K562 (cell line): ENCODE data around the gene RGS9. TPM values are rescaled to one million over a fixed set of nuclear protein-coding genes. Genes with fewer than 3 reads are reported as not detected.

Experiments
- ATAC-seq: fragments of 200-7000 bp; cut with Tn5 transposase; 3 replicates; pipeline ENCODE4 v1.9.1; 2020; ENCODE audit warnings: moderate library complexity
- BruUV-seq: library from RNA; stranded (reverse); fragments of 400-500 nt; replicated peaks from 2 replicates; lab custom pipeline; 2021; lab: Mats Ljungman, UMichigan
- CTCF ChIA-PET: fragments of 300-600 bp; formaldehyde crosslinking; extraction: SDS; loops from one replicate; lab custom pipeline; 2021; ENCODE audit warnings: low intra/inter-chr PET ratio; lab: Yijun Ruan, JAX
- POLR2A ChIA-PET: fragments of 300-600, 350-650 bp; sonication (Branson Sonifier 250); formaldehyde crosslinking; extraction: SDS; loops from one replicate; lab custom pipeline; 2021; ENCODE audit warnings: antibody characterized with exemption, inconsistent platforms; lab: Yijun Ruan, JAX
- DNase-seq, 4 experiments: peaks; one replicate each; pipeline versions ENCODE4 v3.0.0 to v3.0.0-alpha.2; 2011 to 2018; ENCODE audit warnings: low spot score in 3 of 4, mixed read lengths in 3 of 4; ENCODE audit errors: extremely low read depth in 1 of 4
- FAIRE-seq: peaks from 2 replicates; lab custom pipeline; 2011; peaks lifted over from hg19 to GRCh38; lab: Jason Lieb, UNC
- H2AFZ ChIP-seq: 2 replicates; pipeline ENCODE4 v1.6.0; 2011; ENCODE audit warnings: low read depth, low read length, control low read depth, inconsistent platforms
- H3K27ac ChIP-seq: fragments of 200-600 bp; 3 replicates; pipeline ENCODE4 v1.8.0; 2011; ENCODE audit warnings: low read depth, mild to moderate bottlenecking, control low read depth, inconsistent platforms, low read length, moderate library complexity, mixed read lengths; ENCODE audit errors: extremely low read depth
- H3K27me3 ChIP-seq, 2 experiments: fragments of 300-600 bp in 1 of 2; 2 replicates in 1 of 2; 3 replicates in 1 of 2; pipeline versions ENCODE4 v1.6.0 to v1.8.0; 2011; ENCODE audit warnings: inconsistent platforms in 2 of 2, low read length in 2 of 2, mild to moderate bottlenecking in 1 of 2, mixed read lengths in 1 of 2, moderate library complexity in 1 of 2; ENCODE audit not compliant: control insufficient read depth in 2 of 2, insufficient read depth in 2 of 2
- H3K36me3 ChIP-seq: fragments of 300-600 bp; 3 replicates; pipeline ENCODE4 v1.8.0; 2011; ENCODE audit warnings: mild to moderate bottlenecking, low read length, inconsistent platforms; ENCODE audit not compliant: control insufficient read depth, insufficient read depth
- H3K4me1 ChIP-seq, 2 experiments: fragments of 200-600 bp in 1 of 2; replicated peaks in 1 of 2; 2 replicates in 1 of 2; 3 replicates in 1 of 2; pipeline versions ENCODE4 v1.5.1 to v1.8.0; 2011; ENCODE audit warnings: inconsistent platforms in 2 of 2, low read length in 2 of 2, mild to moderate bottlenecking in 1 of 2, mixed read lengths in 1 of 2, moderate library complexity in 1 of 2; ENCODE audit not compliant: control insufficient read depth in 2 of 2, insufficient read depth in 2 of 2
- H3K4me2 ChIP-seq: 2 replicates; pipeline ENCODE4 v1.6.1; 2011; ENCODE audit warnings: low read length, control low read depth, inconsistent platforms, mixed read lengths; ENCODE audit not compliant: insufficient read depth
- H3K4me3 ChIP-seq: fragments of 200-600 bp; sonication (generic), shearing (Covaris generic); 2 replicates; pipeline ENCODE4 v1.5.1; 2016; ENCODE audit warnings: control low read depth, inconsistent platforms
- H3K79me2 ChIP-seq: fragments of 200-600 bp; 3 replicates; pipeline ENCODE4 v1.8.0; 2011; ENCODE audit warnings: low read length, inconsistent platforms; ENCODE audit not compliant: control insufficient read depth, insufficient read depth
- H3K9ac ChIP-seq, 2 experiments: 2 replicates each; pipeline versions ENCODE4 v1.6.0 to v1.6.1; 2011; ENCODE audit warnings: low read depth in 2 of 2, low read length in 2 of 2, control low read depth in 1 of 2, inconsistent platforms in 1 of 2, mild to moderate bottlenecking in 1 of 2, mixed read lengths in 1 of 2; ENCODE audit not compliant: insufficient read depth in 1 of 2
- H3K9me1 ChIP-seq: one replicate; pipeline ENCODE4 v1.6.0; 2011; ENCODE audit warnings: inconsistent platforms, mild to moderate bottlenecking, low read length, moderate library complexity; ENCODE audit not compliant: control insufficient read depth, insufficient read depth
- H3K9me3 ChIP-seq: replicated peaks from 2 replicates; pipeline ENCODE4 v1.5.1; 2011; ENCODE audit warnings: low read depth, low read length, inconsistent platforms; ENCODE audit not compliant: control insufficient read depth, insufficient read depth
- H4K20me1 ChIP-seq: replicated peaks from 2 replicates; pipeline ENCODE4 v1.6.1; 2011; ENCODE audit warnings: low read length, inconsistent platforms, mixed read lengths; ENCODE audit not compliant: control insufficient read depth, insufficient read depth
- ARHGAP35 ChIP-seq: fragments of 450-650 bp; IDR thresholded peaks from 2 replicates; pipeline ENCODE4 v1.6.1; 2018; ENCODE audit not compliant: partially characterized antibody
- ESRRA ChIP-seq: fragments of 450-650 bp; IDR thresholded peaks from 2 replicates; pipeline ENCODE4 v1.6.1; 2014; ENCODE audit warnings: low read depth, mild to moderate bottlenecking, moderate library complexity, borderline replicate concordance
- FOSL1 ChIP-seq: fragments of 200-800 bp; sonication (Bioruptor generic); conservative IDR thresholded peaks from 2 replicates; pipeline ENCODE4 v1.6.1; 2016; ENCODE audit warnings: missing genetic modification characterization, missing compliant biosample characterization
- MAZ ChIP-seq, 2 experiments: fragments of 450-650 bp in 1 of 2; sonication (generic) in 1 of 2; formaldehyde crosslinking; IDR thresholded peaks in 1 of 2; conservative IDR thresholded peaks in 1 of 2; 2 replicates each; pipeline versions ENCODE4 v1.4.0 to v1.5.0; 2020; ENCODE audit warnings: mild to moderate bottlenecking in 1 of 2, missing genetic modification reagents in 1 of 2
- NCOR1 ChIP-seq: fragments of 450-650 bp; IDR thresholded peaks from 2 replicates; pipeline ENCODE4 v1.6.1; 2016; ENCODE audit warnings: mild to moderate bottlenecking, moderate library complexity
- NR2C2 ChIP-seq, 2 experiments: fragments of 200-800 bp in 1 of 2; sonication (Bioruptor generic) in 1 of 2; sonication (generic) in 1 of 2; formaldehyde crosslinking in 1 of 2; IDR thresholded peaks; 2 replicates each; pipeline versions ENCODE4 v1.6.1 to v1.8.0; 2016 to 2022; ENCODE audit warnings: mild to moderate bottlenecking in 1 of 2, missing compliant biosample characterization in 1 of 2, missing genetic modification characterization in 1 of 2, missing genetic modification reagents in 1 of 2
- NR3C1 ChIP-seq: sonication (generic); formaldehyde crosslinking; IDR thresholded peaks from 2 replicates; pipeline ENCODE4 v1.8.1; 2022; ENCODE audit warnings: missing genetic modification reagents
- PRPF4 ChIP-seq: fragments of 200-400 bp; formaldehyde crosslinking; IDR thresholded peaks from one replicate; pipeline ENCODE4 v1.6.1; 2017; ENCODE audit warnings: low read length, low read depth, mild to moderate bottlenecking; ENCODE audit not compliant: insufficient read depth, poor library complexity, severe bottlenecking
- PTTG1 ChIP-seq: fragments of 450-650 bp; IDR thresholded peaks from 2 replicates; pipeline ENCODE4 v1.6.1; 2016; ENCODE audit warnings: low read depth, mild to moderate bottlenecking, missing genetic modification characterization, missing compliant biosample characterization
- SRF ChIP-seq, 2 experiments: fragments of 250-450, 450-650 bp in 1 of 2; sonication (Bioruptor Pico) in 1 of 2; sonication (generic) in 1 of 2; formaldehyde crosslinking; IDR thresholded peaks; 2 replicates each; pipeline versions ENCODE4 v1.5.0 to v1.5.1; 2020 to 2022; ENCODE audit warnings: mild to moderate bottlenecking in 1 of 2, missing genetic modification reagents in 1 of 2
- TCF7 ChIP-seq: sonication (generic); IDR thresholded peaks from 2 replicates; pipeline ENCODE4 v1.6.1; 2016; ENCODE audit warnings: antibody characterized with exemption, borderline replicate concordance
- TGIF2 ChIP-seq: sonication (generic); formaldehyde crosslinking; IDR thresholded peaks from 2 replicates; pipeline ENCODE4 v1.8.1; 2022; ENCODE audit warnings: mild to moderate bottlenecking, missing genetic modification reagents, moderate library complexity
- TOE1 ChIP-seq, 2 experiments: fragments of 450-650 bp in 1 of 2; sonication (generic) in 1 of 2; formaldehyde crosslinking in 1 of 2; IDR thresholded peaks; 2 replicates each; pipeline versions ENCODE4 v1.7.1 to v1.8.0; 2016 to 2022; ENCODE audit warnings: borderline replicate concordance in 2 of 2, mild to moderate bottlenecking in 2 of 2, antibody characterized with exemption in 1 of 2, inconsistent platforms in 1 of 2, low read depth in 1 of 2, missing genetic modification reagents in 1 of 2, moderate library complexity in 1 of 2
- ZBTB17 ChIP-seq: fragments of 450-650 bp; formaldehyde crosslinking; IDR thresholded peaks from 2 replicates; pipeline ENCODE4 v1.4.0; 2020; ENCODE audit warnings: mild to moderate bottlenecking
- ZNF239 ChIP-seq: fragments of 250-450 bp; sonication (Bioruptor Pico); IDR thresholded peaks from 2 replicates; pipeline ENCODE4 v1.4.0; 2020; ENCODE audit warnings: mild to moderate bottlenecking
- ZNF507 ChIP-seq: conservative IDR thresholded peaks from 2 replicates; pipeline ENCODE4 v1.6.1; 2017; ENCODE audit warnings: missing genetic modification characterization, missing compliant biosample characterization
- WGBS: fragments of 100-300 bp; shearing (Covaris generic); methylation state at CpG from one replicate; pipeline ENCODE4 v1.1.6; 2016; ENCODE audit warnings: low coverage, mixed read lengths; ENCODE audit not compliant: insufficient coverage; ENCODE audit errors: missing lambda C conversion rate; 5-methylcytosine and 5-hydroxymethylcytosine counted together
- in situ Hi-C: fragments of 300-500 bp; cut with MboI; formaldehyde crosslinking; loops from 4 replicates; pipeline ENCODE4 v1.15.0; 2018; ENCODE audit warnings: inconsistent platforms, mixed read lengths
- intact Hi-C: fragments of 100-400 bp; cut with micrococcal nuclease; formaldehyde crosslinking; loops from 2 replicates; pipeline ENCODE4 v1.14.2; 2022
- polyA plus RNA-seq, 8 experiments: library from polyadenylated mRNA; depleted of rRNA in 4 of 8; stranded (reverse) in 5 of 8; unstranded in 3 of 8; fragments of >200 nt; fragmentation: Nextera tagmentation in 2 of 8; fragmentation: Illumina TruSeq in 1 of 8; extraction: Ambion mirVana in 2 of 8; extraction: Trizol in 1 of 8; gene quantifications; 2 replicates each; pipeline versions ENCODE4 v1.2.1 to v1.2.3, GENCODE V29; 2011 to 2014; ENCODE audit warnings: inconsistent platforms in 1 of 8, missing spikeins in 1 of 8
- total RNA-seq, 7 experiments: library from RNA; depleted of rRNA in 6 of 7; stranded (reverse); fragments of >200 nt in 6 of 7; fragmentation: Illumina TruSeq in 2 of 7; extraction: Trizol in 2 of 7; gene quantifications; 2 replicates each; pipeline versions ENCODE4 v1.2.1 to v1.2.3, GENCODE V29; 2011 to 2021; ENCODE audit warnings: low replicate concordance in 1 of 7
- TF ChIP-seq, protein P1 (sequence below): fragments of 200-800 bp; sonication (Bioruptor generic); IDR thresholded peaks from 2 replicates; pipeline ENCODE4 v1.6.1; 2017; ENCODE audit warnings: missing genetic modification characterization, missing compliant biosample characterization
- TF ChIP-seq, protein P2 (sequence below): conservative IDR thresholded peaks from 2 replicates; pipeline ENCODE4 v1.6.1; 2011; ENCODE audit warnings: low read depth, mild to moderate bottlenecking, low read length; ENCODE audit not compliant: control insufficient read depth

Gene RGS9
- total and polyA plus RNA-seq, 9 of the 15 experiments (the other 6 are each of a cell fraction or from before 2014, with no cell fraction given) = 0.18 to 1.4 (median 0.55) TPM

DNA sequence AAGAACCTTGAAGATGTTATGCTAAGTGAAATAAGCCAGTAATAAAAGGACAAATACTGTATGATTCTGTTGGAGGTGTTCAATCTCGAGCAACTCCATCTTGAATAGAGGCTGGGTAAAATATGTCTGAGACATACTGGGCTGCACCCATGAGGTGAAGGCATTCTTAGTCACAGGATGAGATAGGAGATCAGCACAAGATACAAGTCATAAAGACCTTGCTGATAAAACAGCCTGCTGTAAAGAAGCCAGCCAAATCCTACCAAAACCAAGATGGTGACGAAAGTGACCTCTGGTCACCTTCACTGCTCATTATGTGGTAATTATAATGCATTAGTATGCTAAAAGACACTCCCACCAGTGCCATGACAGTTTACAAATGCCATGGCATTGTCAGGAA lies 98.1 kb downstream of the RGS9 start:
- POLR2A ChIA-PET = no interaction called here
- Histone ChIP-seq H3K27me3 (peaks cover 10 to 16% of the 10 kb centered on the region in 2 experiments; a peak in 3 of 5 replicates), H3K9me3 (no peaks in the 10 kb centered on the region), H3K4me1 (no peaks in the 10 kb centered on the region), H3K9me1 (no peaks in the 10 kb centered on the region), H4K20me1 (no peaks in the 10 kb centered on the region), H3K36me3 (no peaks in the 10 kb centered on the region), H3K4me3 (no peak overlapping the region), H3K27ac (no peak overlapping the region), H3K9ac (no peak overlapping the region), H2AFZ (no peak overlapping the region), H3K4me2 (no peak overlapping the region), H3K79me2 (no peaks in the 10 kb centered on the region)
- FAIRE-seq (no peak), ATAC-seq (no peak), DNase-seq (no peak)
- in situ Hi-C loops (no loop called here), intact Hi-C loops (no loop called here)
- 3% methylated on average over 2 of the region's 2 CpGs for WGBS
- BruUV-seq = no TSS peak
- CTCF ChIA-PET = no interaction called here
- TF ChIP-seq, protein P1, sequence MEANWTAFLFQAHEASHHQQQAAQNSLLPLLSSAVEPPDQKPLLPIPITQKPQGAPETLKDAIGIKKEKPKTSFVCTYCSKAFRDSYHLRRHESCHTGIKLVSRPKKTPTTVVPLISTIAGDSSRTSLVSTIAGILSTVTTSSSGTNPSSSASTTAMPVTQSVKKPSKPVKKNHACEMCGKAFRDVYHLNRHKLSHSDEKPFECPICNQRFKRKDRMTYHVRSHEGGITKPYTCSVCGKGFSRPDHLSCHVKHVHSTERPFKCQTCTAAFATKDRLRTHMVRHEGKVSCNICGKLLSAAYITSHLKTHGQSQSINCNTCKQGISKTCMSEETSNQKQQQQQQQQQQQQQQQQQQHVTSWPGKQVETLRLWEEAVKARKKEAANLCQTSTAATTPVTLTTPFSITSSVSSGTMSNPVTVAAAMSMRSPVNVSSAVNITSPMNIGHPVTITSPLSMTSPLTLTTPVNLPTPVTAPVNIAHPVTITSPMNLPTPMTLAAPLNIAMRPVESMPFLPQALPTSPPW = no peak
- TF ChIP-seq SRF (CRISPR knock-in tag; IDR thresholded peaks at IDR 0.05) (peak in 1 of 2 experiments; percentile 61; a peak in 1 of 4 replicates), NR2C2 (CRISPR knock-in tag; IDR thresholded peaks at IDR 0.05) (no peak), NR2C2 (tag; IDR thresholded peaks at IDR 0.05) (peak; percentile 21; the same call in 1 of the 2 replicates), ZBTB17 (no peak), ESRRA (peak; percentile 30; the same call in 1 of the 2 replicates), PTTG1 (tag) (no peak), TGIF2 (CRISPR knock-in tag) (no peak), ZNF239 (no peak), ZNF507 (tag) (no peak), FOSL1 (peak; percentile 79), NR3C1 (no peak), TCF7 (no peak), PRPF4 (no peak), MAZ (CRISPR knock-in tag; conservative IDR thresholded peaks at IDR 0.05 in 1 of 2, IDR thresholded peaks at IDR 0.05 in 1 of 2) (no peak), TOE1 (IDR thresholded peaks at IDR 0.05; ENCODE audit: borderline replicate concordance) (no peak), TOE1 (CRISPR knock-in tag; IDR thresholded peaks at IDR 0.05; ENCODE audit: borderline replicate concordance, low read depth) (no peak), ARHGAP35 (no peak), NCOR1 (no peak)
- TF ChIP-seq, protein P2, sequence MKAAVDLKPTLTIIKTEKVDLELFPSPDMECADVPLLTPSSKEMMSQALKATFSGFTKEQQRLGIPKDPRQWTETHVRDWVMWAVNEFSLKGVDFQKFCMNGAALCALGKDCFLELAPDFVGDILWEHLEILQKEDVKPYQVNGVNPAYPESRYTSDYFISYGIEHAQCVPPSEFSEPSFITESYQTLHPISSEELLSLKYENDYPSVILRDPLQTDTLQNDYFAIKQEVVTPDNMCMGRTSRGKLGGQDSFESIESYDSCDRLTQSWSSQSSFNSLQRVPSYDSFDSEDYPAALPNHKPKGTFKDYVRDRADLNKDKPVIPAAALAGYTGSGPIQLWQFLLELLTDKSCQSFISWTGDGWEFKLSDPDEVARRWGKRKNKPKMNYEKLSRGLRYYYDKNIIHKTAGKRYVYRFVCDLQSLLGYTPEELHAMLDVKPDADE = no peak
